GM12875 (cell line): ENCODE measurements around the gene PHLDB1.

Experiments
- H3K4me3 ChIP-seq: one replicate; pipeline ENCODE4 v1.5.1; 2011; ENCODE audit warnings: low read depth, low read length, control low read depth
- CTCF ChIP-seq: IDR thresholded peaks from 2 replicates; pipeline ENCODE4 v1.5.1; 2011; ENCODE audit warnings: low read depth, mild to moderate bottlenecking, control low read depth, inconsistent platforms, low read length, moderate library complexity, borderline replicate concordance; ENCODE audit not compliant: insufficient read depth

PHLDB1 gene

DNA sequence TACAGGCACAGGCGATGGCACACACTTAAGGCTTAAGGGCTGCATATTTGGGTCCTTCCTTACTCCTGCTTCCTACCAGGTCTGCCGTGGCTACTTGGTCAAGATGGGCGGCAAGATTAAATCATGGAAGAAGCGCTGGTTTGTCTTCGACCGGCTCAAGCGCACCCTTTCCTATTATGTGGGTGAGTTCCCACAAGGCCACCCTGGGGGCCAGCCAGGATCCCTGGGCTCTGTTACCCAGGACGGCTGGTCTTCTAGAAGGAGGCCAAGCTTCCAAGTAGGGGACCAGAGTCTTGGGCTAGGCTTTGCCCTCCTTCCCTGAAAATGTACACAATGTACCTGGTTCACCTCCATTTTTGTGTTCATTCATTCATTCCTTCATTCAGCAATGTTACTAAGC lies 43.0 kb downstream of the PHLDB1 start:
- H3K4me3 ChIP-seq: no peak overlapping the region
- TF ChIP-seq CTCF: no peak

GRCh38 chr11:118651820-118652219 lies 44.4 kb downstream of the PHLDB1 start:
- TF ChIP-seq CTCF: no peak
- no peak overlapping the region for H3K4me3 ChIP-seq

DNA sequence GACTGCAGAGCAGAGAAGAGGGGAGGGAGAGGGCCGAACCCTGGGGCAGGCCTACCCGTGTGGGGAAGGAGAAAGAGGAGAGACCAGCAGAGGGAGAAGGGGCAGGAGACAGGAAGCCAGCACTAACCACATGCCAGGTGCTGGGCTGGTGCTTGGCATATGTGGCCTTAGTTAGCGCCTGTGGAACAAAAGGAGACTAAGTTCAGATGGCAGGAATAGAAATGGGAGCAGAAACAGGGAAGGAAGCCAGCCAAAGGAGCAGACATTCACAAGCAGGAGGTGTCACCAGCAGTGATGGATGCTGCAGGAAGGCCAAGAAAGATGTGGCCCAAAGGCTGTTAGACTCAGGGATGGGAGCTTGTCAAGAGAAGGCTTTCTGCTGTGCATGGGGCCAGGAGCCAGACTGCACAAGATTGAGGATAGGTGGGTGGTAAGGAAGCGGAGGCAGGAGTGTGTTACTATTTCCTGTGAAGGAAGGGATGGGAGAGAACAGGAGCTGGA lies 45.3 kb downstream of the PHLDB1 start:
- no peak overlapping the region for H3K4me3 ChIP-seq
- no peak for TF ChIP-seq CTCF

- no peak overlapping the region for H3K4me3 ChIP-seq
- no peak for TF ChIP-seq CTCF
Measured at GRCh38 chr11:118653684-118654390, 46.4 kb downstream of the PHLDB1 start.

DNA sequence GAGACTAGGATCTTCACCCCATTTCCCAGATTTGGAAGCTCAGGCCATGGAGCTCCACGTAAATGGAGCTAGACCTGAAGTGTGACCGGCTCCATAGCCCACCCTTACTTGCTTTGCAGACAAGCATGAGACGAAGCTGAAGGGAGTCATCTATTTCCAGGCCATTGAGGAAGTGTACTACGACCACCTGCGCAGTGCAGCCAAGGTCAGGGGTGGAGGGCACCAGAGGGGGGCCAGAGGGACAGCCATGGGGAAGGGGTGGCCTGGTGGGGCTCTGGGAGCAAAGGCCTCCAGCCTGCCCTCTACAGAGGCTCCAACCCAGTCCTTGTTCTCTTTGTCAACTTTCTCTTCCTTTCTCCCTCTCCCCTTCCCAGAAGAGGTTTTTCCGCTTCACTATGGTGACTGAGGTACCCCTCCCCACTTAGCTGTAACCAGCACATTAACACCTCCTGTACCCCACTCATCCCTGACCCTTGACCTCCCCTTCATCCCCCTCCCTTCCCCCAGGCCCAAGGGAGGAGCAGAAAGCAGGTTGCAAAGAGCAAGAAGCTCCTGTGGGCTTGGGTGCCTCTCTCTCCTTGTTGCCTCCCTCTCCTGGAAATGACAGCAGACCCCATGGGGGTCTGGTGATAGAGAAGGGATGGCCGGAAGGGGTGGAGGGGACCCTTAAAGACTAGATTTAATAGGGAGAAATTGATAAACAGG lies 48.2 kb downstream of the PHLDB1 start:
- no peak overlapping the region for H3K4me3 ChIP-seq
- no peak for TF ChIP-seq CTCF

GRCh38 chr11:118656563-118657165 lies 49.2 kb downstream of the PHLDB1 start:
- no peak overlapping the region for H3K4me3 ChIP-seq
- TF ChIP-seq CTCF: no peak
